Activated CD8-positive, alpha-beta T cell treated with anti-CD3 and anti-CD28 coated beads for 36 hours (primary cell): Measurements from ENCODE around the gene RAET1E. TPM values are rescaled to one million over a fixed set of nuclear protein-coding genes. Genes with fewer than 3 reads are reported as not detected.

Source experiments
- ATAC-seq: fragments of 200-7000 bp; cut with Tn5 transposase; one replicate; pipeline ENCODE4 v1.10.0; 2021; ENCODE audit warnings: mild to moderate bottlenecking, moderate library complexity
- CTCF ChIA-PET: fragments of 350-600 bp; sonication (Branson Sonifier 250); formaldehyde crosslinking; loops from one replicate; lab custom pipeline; 2021; ENCODE audit warnings: antibody characterized with exemption; lab: Charles Lee
- POLR2A ChIA-PET: fragments of 350-600 bp; sonication (Branson Sonifier 250); formaldehyde crosslinking; loops from one replicate; lab custom pipeline; 2021; ENCODE audit warnings: antibody characterized with exemption; lab: Charles Lee
- DNase-seq: peaks from one replicate; pipeline ENCODE4 v3.0.0-alpha.2; 2020
- H3K27ac Mint-ChIP-seq: one replicate; pipeline ENCODE4 v1.8.0; 2021; ENCODE audit warnings: mild to moderate bottlenecking, mixed read lengths
- H3K27me3 Mint-ChIP-seq: one replicate; pipeline ENCODE4 v1.8.0; 2021; ENCODE audit warnings: mixed read lengths
- H3K36me3 Mint-ChIP-seq: one replicate; pipeline ENCODE4 v1.8.0; 2021; ENCODE audit warnings: low read depth, mixed read lengths
- H3K4me1 Mint-ChIP-seq: one replicate; pipeline ENCODE4 v1.8.0; 2021; ENCODE audit warnings: low read depth, mixed read lengths
- H3K4me3 Mint-ChIP-seq: one replicate; pipeline ENCODE4 v1.8.0; 2021; ENCODE audit warnings: mild to moderate bottlenecking, moderate library complexity, mixed read lengths
- H3K9me3 Mint-ChIP-seq: one replicate; pipeline ENCODE4 v1.8.0; 2021; ENCODE audit warnings: mixed read lengths
- intact Hi-C: fragments of 100-400 bp; cut with micrococcal nuclease; formaldehyde crosslinking; loops from one replicate; pipeline ENCODE4 v1.10.0; 2022
- total RNA-seq, 2 experiments: library from RNA; stranded (reverse); gene quantifications; one replicate each; pipeline ENCODE4 v1.2.3, GENCODE V29; 2021
- TF ChIP-seq, protein P1 (sequence below): fragments of 200-600 bp; IDR thresholded peaks from one replicate; pipeline ENCODE4 v1.8.0; 2022; ENCODE audit warnings: antibody characterized with exemption, mild to moderate bottlenecking

Gene RAET1E
- total RNA-seq, 2 experiments from 2014 or later = not detected

DNA sequence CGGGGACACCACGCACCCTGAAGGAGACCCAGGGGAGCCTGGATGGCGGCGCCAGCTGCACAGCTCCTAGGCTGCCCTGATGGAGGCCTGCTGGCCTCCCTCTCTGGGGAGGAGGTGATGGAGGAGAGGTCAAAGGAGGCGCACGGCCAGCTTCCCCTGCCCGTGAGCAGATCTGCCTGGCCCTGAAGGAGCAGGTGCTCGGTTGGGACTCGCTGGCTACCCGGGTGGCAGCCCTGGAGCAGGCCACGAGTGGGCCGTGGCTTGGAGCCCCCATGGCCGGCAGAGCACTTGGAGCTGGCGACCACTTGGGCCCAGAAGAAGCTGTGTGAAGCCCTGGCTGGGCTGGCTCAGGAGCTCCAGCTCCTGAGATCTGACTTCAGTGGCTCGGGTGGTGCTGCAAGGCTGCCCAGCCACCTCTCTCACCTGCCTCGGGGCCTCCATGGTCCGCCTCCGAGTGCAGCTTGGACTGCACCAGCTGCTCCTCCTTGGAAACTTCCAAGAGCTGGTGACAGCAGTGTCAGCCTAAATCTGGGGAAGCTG, 7.5 kb upstream of the RAET1E start:
- Mint-ChIP-seq H3K9me3 (peaks cover 8% of the 10 kb centered on the region), H3K4me3 (no peak overlapping the region), H3K4me1 (no peaks in the 10 kb centered on the region), H3K27ac (no peak overlapping the region), H3K36me3 (peaks cover 2% of the 10 kb centered on the region), H3K27me3 (peaks cover 2% of the 10 kb centered on the region)
- ChIA-PET CTCF (interaction anchor here (1.2 to 1.5 kb wide), 2 partner anchors 8 to 74 kb away, joined by 3 read pairs; no protein-coding TSS in a partner anchor), POLR2A (no interaction called here)
- no peak for DNase-seq
- intact Hi-C loops = no loop called here
- TF ChIP-seq, protein P1, sequence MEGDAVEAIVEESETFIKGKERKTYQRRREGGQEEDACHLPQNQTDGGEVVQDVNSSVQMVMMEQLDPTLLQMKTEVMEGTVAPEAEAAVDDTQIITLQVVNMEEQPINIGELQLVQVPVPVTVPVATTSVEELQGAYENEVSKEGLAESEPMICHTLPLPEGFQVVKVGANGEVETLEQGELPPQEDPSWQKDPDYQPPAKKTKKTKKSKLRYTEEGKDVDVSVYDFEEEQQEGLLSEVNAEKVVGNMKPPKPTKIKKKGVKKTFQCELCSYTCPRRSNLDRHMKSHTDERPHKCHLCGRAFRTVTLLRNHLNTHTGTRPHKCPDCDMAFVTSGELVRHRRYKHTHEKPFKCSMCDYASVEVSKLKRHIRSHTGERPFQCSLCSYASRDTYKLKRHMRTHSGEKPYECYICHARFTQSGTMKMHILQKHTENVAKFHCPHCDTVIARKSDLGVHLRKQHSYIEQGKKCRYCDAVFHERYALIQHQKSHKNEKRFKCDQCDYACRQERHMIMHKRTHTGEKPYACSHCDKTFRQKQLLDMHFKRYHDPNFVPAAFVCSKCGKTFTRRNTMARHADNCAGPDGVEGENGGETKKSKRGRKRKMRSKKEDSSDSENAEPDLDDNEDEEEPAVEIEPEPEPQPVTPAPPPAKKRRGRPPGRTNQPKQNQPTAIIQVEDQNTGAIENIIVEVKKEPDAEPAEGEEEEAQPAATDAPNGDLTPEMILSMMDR = no peak
- ATAC-seq = no peak

DNA sequence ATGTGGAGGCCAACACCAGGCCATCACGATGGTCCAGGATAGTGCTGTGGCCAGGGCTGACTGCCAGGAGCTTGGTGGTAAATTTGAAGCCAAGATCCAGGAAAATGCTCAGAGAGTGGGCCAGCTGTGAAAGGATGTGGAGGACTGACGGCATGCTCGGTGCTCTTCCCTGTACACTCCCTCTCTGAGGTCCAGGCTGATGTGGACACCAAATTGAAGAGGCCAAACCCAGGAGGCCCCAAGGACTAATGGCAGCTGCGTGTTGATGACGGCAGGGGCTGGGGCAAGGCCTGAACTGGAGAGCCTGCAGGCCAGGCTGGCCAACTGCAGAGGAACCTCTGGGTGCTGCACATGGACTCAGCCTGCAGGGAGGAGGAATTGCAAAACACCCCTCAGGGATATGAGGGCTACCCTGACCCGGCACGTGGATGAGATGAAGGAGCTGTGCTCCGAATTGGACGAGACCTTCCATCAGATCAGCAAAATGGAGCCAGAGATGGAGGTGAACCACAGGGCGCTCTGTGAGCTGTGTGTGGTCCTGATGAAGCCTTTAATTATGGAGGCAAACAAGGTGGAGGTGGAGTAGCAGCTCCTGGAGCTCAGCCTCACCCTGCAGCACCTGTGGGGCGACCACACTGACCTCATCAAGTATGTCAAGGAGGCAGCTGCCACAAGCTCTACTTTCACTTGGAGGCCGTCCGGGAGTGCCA, 6.9 kb upstream of the RAET1E start:
- Mint-ChIP-seq H3K36me3 (peaks cover 2% of the 10 kb centered on the region), H3K27me3 (no peaks in the 10 kb centered on the region), H3K4me1 (no peaks in the 10 kb centered on the region), H3K27ac (no peak overlapping the region), H3K4me3 (no peak overlapping the region), H3K9me3 (peaks cover 8% of the 10 kb centered on the region)
- ChIA-PET CTCF (interaction anchor here (1.2 to 1.5 kb wide), 4 partner anchors 9 to 74 kb away, joined by 3 to 6 read pairs (median 3); no protein-coding TSS in a partner anchor), POLR2A (no interaction called here)
- ATAC-seq (no peak), DNase-seq (no peak)
- TF ChIP-seq, protein P1 = no peak
- intact Hi-C loops = no loop called here

DNA sequence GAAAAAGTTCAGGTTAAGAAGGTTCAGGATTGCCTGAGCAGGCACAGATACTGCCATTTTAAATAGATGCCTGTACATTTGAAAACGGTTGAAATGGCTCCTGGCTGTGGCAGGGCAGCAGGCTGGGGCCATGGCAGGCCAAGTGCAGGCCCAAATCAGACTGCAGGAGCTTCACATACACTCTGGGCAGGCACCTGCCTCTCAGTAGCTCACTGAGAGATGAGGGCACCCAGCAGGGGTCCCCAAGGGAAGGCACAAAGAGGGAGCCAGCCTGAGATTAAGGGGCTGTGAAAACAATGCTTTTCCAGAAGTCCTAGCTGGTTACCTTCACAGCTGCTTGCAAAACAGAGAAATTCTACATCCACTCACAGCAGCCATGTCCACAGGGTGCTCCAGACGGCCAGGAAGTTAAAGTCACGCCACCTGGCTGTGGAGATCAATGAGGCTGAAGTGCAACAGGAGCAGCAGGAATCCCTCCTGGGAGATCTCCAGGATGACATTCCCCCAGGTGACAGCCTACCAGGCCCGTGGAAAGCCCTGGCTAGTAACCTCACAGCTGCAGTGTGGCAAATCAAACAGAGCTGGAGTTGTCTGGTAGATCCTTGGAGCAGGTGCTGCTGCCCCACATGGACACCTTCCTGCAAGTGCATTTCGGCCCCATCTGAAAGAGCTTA, 6.2 kb upstream of the RAET1E start:
- ATAC-seq (no peak), DNase-seq (no peak)
- H3K27ac Mint-ChIP-seq = no peak overlapping the region
- peaks cover 8% of the 10 kb centered on the region for H3K9me3 Mint-ChIP-seq
- H3K27me3 Mint-ChIP-seq = no peaks in the 10 kb centered on the region
- ChIA-PET CTCF (interaction anchor here (1.2 to 1.5 kb wide), 4 partner anchors 10 to 73 kb away, joined by 3 to 6 read pairs (median 3); no protein-coding TSS in a partner anchor), POLR2A (no interaction called here)
- intact Hi-C loops = no loop called here
- H3K4me1 Mint-ChIP-seq = no peaks in the 10 kb centered on the region
- H3K36me3 Mint-ChIP-seq = peaks cover 2% of the 10 kb centered on the region
- TF ChIP-seq, protein P1 = no peak
- H3K4me3 Mint-ChIP-seq = no peak overlapping the region

DNA sequence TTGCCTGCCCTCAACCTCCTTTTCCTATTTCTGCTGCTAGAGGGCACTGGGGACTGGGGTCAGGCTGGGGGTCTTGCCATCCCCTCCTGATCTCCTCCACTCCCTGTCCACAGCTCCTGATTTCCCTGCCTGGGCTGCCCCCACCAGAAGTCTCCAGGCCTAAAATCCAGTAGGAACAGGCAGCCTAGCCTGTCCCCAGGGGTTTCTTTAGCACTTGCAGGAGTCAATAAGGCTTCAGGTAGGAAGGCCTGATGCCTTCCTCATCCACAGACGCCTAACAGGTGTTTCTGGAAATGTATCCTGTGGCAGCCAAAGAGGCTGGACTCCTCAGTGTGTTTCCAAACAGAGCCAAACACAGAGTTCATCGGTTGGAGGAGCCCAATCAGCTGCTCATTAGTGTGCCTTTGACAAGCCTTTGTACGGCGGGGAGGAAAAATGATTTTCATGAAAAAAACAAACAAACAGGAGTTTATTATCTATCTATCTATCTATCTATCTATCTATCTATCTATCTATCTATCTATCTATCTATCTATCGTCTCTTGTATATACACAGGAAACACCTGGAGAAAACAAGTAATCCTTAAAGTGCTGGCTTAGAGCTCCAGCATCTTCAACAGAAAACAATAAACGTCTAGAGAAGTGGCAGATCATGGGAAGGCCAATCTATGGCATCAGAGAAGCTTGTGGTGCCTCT, 3.7 kb upstream of the RAET1E start:
- DNase-seq (no peak), ATAC-seq (no peak)
- H3K9me3 Mint-ChIP-seq = no peaks in the 10 kb centered on the region
- no peaks in the 10 kb centered on the region for H3K36me3 Mint-ChIP-seq
- TF ChIP-seq, protein P1 = no peak
- POLR2A ChIA-PET = no interaction called here
- CTCF ChIA-PET = no interaction called here
- intact Hi-C loops = no loop called here
- no peaks in the 10 kb centered on the region for H3K27me3 Mint-ChIP-seq
- H3K4me3 Mint-ChIP-seq = no peak overlapping the region
- H3K4me1 Mint-ChIP-seq = peaks cover 1% of the 10 kb centered on the region
- H3K27ac Mint-ChIP-seq = no peak overlapping the region
